A673 (cell line): ENCODE measurements around the gene CTCF.

Experiments
- EZH2 ChIP-seq: fragments of 200-600 bp; sonication (generic); IDR thresholded peaks from 2 replicates; pipeline ENCODE4 v1.6.1; 2017; ENCODE audit warnings: borderline replicate concordance, low read depth, mild to moderate bottlenecking, mixed read lengths, antibody characterized with exemption, low read length; ENCODE audit not compliant: poor library complexity, severe bottlenecking
- TF ChIP-seq, protein P1 (sequence below): fragments of 300-800, 200-600 bp; sonication (generic); conservative IDR thresholded peaks from 2 replicates; pipeline ENCODE4 v1.5.1; 2017; ENCODE audit warnings: low read depth, mild to moderate bottlenecking, antibody characterized with exemption, low read length, moderate library complexity, mixed read lengths

DNA sequence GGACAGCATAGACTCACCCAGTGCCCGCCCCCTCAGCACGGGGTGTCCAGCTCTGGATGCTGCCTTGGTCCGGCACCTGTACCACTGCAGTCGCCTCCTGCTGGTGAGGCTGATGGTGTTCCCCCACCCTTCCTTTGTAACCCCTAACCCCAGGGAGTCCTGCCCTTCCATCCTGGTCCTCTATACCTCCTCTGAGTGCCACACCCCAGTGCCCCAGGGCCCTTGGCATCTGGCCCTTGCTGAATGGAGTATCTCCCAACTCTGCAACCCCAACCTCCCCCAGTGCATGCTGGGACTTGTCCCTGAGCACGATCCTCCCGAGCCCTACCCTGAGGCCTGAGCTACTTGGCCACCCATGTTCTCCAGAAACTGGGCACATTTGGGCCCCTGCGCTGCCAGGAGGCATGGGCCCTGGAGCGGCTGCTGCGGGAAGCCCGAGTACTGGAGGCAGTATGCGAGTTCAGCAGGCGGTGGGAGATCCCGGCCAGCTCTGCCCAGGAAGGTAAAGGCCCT lies 17.9 kb upstream of the CTCF start:
- TF ChIP-seq, protein P1, sequence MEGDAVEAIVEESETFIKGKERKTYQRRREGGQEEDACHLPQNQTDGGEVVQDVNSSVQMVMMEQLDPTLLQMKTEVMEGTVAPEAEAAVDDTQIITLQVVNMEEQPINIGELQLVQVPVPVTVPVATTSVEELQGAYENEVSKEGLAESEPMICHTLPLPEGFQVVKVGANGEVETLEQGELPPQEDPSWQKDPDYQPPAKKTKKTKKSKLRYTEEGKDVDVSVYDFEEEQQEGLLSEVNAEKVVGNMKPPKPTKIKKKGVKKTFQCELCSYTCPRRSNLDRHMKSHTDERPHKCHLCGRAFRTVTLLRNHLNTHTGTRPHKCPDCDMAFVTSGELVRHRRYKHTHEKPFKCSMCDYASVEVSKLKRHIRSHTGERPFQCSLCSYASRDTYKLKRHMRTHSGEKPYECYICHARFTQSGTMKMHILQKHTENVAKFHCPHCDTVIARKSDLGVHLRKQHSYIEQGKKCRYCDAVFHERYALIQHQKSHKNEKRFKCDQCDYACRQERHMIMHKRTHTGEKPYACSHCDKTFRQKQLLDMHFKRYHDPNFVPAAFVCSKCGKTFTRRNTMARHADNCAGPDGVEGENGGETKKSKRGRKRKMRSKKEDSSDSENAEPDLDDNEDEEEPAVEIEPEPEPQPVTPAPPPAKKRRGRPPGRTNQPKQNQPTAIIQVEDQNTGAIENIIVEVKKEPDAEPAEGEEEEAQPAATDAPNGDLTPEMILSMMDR, result no peak
- no peak for TF ChIP-seq EZH2
